Activated naive CD4-positive, alpha-beta T cell treated with anti-CD3 and anti-CD28 coated beads, Interleukin-2, amount 50 U/mL, for 72 hours (primary cell): ENCODE measurements around the gene IFNGR2. TPM values are rescaled to one million over a fixed set of nuclear protein-coding genes. Genes with fewer than 3 reads are reported as not detected.
A peak's percentile ranks its signal among the peaks of the same experiment; 100 is the strongest.
"Not testable (repeated sequence)": the region's sequence is repeated elsewhere in the genome, so short reads cannot be mapped to it uniquely, and the experiment has no call there.

Experiments
- ATAC-seq, 2 donors: fragments of 150-1000 bp; cut with Tn5 transposase; 2 replicates each; pipeline ENCODE4 v1.10.0; 2021; ENCODE audit warnings: mild to moderate bottlenecking in 2 of 2, moderate library complexity in 2 of 2
- DNase-seq, 2 donors: peaks; one replicate each; pipeline ENCODE4 v3.0.0; 2021 to 2022; ENCODE audit warnings: low spot score in 2 of 2
- H3K27ac Mint-ChIP-seq, 2 donors: one replicate each; pipeline ENCODE4 v1.8.0; 2022; ENCODE audit warnings: mild to moderate bottlenecking in 2 of 2, mixed read lengths in 2 of 2
- H3K36me3 Mint-ChIP-seq, 2 donors: one replicate each; pipeline ENCODE4 v1.8.0; 2022; ENCODE audit warnings: mixed read lengths in 2 of 2
- H3K9me3 Mint-ChIP-seq, 2 donors: one replicate each; pipeline ENCODE4 v1.8.0; 2022; ENCODE audit warnings: mixed read lengths in 2 of 2
- total RNA-seq, 2 donors: library from RNA; stranded (reverse); gene quantifications; one replicate each; pipeline ENCODE4 v1.2.3, GENCODE V29; 2022

Gene IFNGR2
- total RNA-seq, 2 donors from 2014 or later: 9.9 to 15.0 TPM

GRCh38 chr21:33441489-33442477 is 38.6 kb downstream of the IFNGR2 start:
- no peak overlapping the region for H3K27ac Mint-ChIP-seq
- no peaks in the 10 kb centered on the region for H3K9me3 Mint-ChIP-seq
- DNase-seq: peak in 1 of 2 donors; percentile 43
- no peak for ATAC-seq
- peaks cover 2 to 13% of the 10 kb centered on the region in 2 donors for H3K36me3 Mint-ChIP-seq

- Mint-ChIP-seq H3K36me3 (peaks cover 0 to under 1% of the 10 kb centered on the region in 2 donors), H3K27ac (no peak overlapping the region), H3K9me3 (no peaks in the 10 kb centered on the region)
- no peak for ATAC-seq
- peak in 1 of 2 donors; percentile 13 for DNase-seq
Observed at GRCh38 chr21:33443194-33443593, 40.0 kb downstream of the IFNGR2 start.

DNA sequence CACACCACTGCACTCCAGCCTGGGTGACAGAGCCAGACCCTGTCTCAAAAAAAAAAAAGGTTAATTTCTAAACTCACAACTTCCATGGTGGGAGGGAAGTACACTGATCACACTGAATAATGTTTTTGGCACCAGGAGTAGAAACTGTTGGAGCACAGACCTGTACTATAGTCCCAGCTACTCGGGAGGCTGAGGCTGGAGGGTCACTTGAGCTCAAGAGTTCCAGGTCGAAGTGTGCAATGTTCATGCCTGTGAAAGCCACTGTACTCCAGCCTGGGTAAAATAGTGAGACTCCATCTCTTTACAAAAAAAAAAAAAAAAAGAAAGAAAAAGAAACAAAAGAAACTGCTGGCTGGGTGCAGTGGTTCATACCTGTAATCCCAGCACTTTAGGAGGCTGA is 41.3 kb downstream of the IFNGR2 start:
- ATAC-seq: no peak
- Mint-ChIP-seq H3K9me3 (no peaks in the 10 kb centered on the region), H3K36me3 (no peaks in the 10 kb centered on the region)

GRCh38 chr21:33446620-33447019 is 43.4 kb downstream of the IFNGR2 start:
- not testable (repeated sequence) for ATAC-seq, DNase-seq, H3K27ac Mint-ChIP-seq, H3K36me3 Mint-ChIP-seq, H3K9me3 Mint-ChIP-seq

More for the DNA sequence above, 41.3 kb downstream of the IFNGR2 start:
- H3K27ac Mint-ChIP-seq: no peak overlapping the region
- no peak for DNase-seq

- no peak for ATAC-seq
Observed at GRCh38 chr21:33449616-33450015, 46.4 kb downstream of the IFNGR2 start.

DNA sequence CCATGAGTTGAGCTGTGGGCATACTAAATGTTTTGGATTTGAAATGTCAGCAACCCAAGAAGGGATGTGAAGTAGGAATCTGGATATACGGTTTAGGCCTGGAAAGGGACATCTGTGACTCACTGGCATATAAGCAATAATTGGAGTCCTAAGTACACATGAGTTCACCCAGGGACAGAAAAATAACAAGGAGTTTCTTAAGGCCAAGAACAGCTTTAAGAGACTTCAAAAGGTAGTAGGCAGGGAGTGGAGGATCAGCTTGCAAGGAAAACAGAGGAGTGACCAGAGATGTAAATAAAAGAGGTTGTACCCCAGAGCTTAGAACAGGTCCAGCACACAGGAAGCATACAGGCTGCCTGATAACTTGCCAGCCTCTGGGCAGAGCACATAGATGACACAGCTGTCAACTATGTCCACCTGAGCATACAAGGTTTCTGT is 48.4 kb downstream of the IFNGR2 start:
- DNase-seq (no peak), ATAC-seq (no peak)
- peak overlapping the region in 1 of 2 donors; percentile 24 for H3K27ac Mint-ChIP-seq
- no peaks in the 10 kb centered on the region for H3K9me3 Mint-ChIP-seq
- no peaks in the 10 kb centered on the region for H3K36me3 Mint-ChIP-seq

More at GRCh38 chr21:33449616-33450015, 46.4 kb downstream of the IFNGR2 start:
- Mint-ChIP-seq H3K9me3 (no peaks in the 10 kb centered on the region), H3K36me3 (no peaks in the 10 kb centered on the region), H3K27ac (no peak overlapping the region)
- DNase-seq: no peak

GRCh38 chr21:33452362-33452761 is 49.1 kb downstream of the IFNGR2 start:
- H3K9me3 Mint-ChIP-seq: no peaks in the 10 kb centered on the region
- peak overlapping the region; percentile 24 to 38 for H3K27ac Mint-ChIP-seq
- no peak for ATAC-seq
- no peak for DNase-seq
- no peaks in the 10 kb centered on the region for H3K36me3 Mint-ChIP-seq

DNA sequence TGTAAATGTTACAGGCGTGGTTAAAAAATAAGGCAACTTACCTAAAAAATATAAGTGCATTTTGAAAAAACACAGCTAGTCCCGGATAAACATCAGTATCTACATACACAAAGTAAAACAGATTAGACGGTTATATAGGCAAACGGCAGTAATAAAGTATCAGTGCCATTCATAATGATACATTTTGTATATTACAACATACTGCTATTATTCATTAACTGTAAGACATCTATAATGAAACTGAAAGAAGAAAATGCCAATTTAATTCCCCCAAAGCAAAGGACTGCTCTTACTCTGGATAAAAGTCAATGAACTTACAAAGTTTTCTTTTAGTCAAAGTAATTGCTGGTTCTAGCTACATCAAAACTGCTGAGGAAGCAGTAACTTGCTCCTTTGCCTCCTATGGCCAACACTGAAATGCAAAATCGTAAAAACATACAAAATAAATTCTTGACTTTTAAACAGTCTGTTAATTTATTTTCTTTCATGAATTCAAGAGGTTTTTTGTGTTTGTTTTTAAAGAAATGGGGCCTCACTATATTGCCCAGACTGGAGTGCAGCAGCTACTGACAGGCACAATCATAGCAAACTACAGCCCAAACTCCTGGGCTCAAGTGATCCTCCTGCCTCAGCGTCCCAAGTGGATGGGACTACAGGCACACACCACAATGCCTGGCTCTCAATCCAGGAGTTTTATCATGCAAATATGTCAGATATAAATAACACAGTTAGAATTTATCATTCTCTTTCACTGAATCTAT is 52.7 kb downstream of the IFNGR2 start:
- Mint-ChIP-seq H3K9me3 (no peaks in the 10 kb centered on the region), H3K36me3 (no peaks in the 10 kb centered on the region), H3K27ac (no peak overlapping the region)
- ATAC-seq: no peak
- DNase-seq: no peak

DNA sequence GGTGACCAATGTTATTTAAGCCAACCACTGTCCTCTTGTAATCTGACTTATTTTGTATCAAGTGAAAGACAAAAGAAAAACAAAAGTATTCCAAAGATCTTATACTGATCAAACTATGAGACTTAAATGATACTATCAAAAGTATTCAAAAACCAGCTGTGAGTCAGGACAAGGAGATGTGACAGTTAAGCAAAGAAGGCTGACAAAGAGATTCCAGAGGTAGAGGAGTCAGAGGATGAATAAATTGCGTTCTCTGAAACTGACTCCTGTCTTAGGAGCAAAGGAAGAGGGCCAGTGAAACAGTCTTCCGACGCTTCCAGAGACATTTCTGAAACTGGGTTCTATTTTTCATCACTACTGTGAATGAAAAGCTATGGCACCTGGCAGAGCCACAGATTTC is 55.6 kb downstream of the IFNGR2 start:
- no peak for ATAC-seq
- Mint-ChIP-seq H3K27ac (peak overlapping the region in 1 of 2 donors; percentile 64), H3K9me3 (no peaks in the 10 kb centered on the region), H3K36me3 (no peaks in the 10 kb centered on the region)
- DNase-seq: no peak

DNA sequence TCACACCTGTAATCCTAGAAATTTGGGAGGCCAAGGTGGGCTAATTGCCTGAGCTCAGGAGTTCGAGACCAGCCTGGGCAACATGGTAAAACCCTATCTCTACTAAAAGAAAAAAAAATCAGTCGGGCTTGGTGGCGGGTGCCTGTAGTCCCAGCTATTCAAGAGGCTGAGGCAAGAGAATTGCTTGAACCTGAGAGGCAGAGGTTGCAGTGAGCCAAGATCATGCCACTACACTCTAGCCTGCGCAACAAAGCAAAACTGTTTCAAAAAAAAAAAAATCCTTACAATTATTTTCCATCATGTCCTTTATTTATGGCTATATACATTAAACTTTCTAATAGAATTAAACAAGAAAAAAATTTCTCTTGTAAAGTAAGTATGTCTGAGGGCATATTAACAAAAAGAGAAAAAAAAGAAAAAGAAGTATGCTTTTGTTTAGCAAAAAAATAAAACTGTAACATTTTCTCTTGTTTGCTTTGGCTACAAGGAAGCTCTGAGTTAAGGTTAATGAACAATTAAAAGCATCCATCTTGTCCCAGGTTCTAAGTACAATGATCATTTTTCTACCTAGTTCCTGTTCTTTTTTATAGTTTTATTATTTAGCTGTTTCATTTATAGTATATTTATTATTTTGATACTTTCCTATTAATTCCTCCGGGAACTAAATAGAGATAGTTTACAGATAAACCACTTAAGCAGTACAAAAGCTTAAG is 58.5 kb downstream of the IFNGR2 start:
- H3K27ac Mint-ChIP-seq: no peak overlapping the region
- no peak for DNase-seq
- no peak for ATAC-seq
- H3K36me3 Mint-ChIP-seq: no peaks in the 10 kb centered on the region
- no peaks in the 10 kb centered on the region for H3K9me3 Mint-ChIP-seq

- not testable (repeated sequence) for ATAC-seq, DNase-seq, H3K9me3 Mint-ChIP-seq, H3K27ac Mint-ChIP-seq, H3K36me3 Mint-ChIP-seq
Observed at GRCh38 chr21:33469183-33469582, 66.0 kb downstream of the IFNGR2 start.

DNA sequence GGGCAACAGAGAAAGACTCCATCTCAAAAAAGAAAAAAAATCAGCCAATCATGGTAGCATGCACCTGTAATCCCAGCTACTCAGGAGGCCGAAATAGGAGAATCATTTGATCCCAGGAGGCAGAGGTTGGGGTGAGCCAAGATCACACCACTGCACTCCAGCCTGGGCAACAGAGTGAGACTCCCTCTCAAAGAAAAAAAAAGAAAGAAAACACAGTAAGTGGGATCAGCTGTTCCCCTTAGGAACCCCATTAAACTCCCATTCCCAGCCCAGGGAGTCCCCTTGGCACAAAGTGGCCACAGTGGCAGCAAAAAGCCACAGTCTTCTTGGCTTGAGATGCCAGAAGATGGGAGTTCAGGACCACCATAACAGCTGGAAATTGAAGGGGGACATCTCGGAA is 67.5 kb downstream of the IFNGR2 start:
- Mint-ChIP-seq H3K9me3 (no peaks in the 10 kb centered on the region), H3K36me3 (no peaks in the 10 kb centered on the region), H3K27ac (no peak overlapping the region)
- DNase-seq (no peak), ATAC-seq (no peak)

DNA sequence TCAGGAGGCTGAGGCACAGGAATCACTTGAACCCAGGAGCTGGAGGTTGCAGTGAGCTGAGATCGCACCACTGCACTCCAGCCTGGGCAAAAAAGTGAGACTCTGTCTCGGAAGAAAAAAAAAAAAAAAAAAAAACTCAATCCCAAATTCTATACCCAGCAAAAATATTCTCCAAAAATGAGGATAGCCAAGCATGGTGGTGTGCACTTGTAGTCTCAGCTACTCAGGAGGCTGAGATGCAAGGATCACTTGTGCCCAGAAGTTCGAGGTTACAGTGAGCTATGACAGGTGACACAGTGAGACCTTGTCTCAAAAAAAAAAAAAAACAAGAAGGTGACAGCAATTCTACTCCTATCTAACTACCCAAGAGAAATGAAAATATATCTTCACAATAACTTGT is 70.1 kb downstream of the IFNGR2 start:
- no peaks in the 10 kb centered on the region for H3K36me3 Mint-ChIP-seq
- DNase-seq: no peak
- no peak for ATAC-seq
- H3K27ac Mint-ChIP-seq: no peak overlapping the region
- no peaks in the 10 kb centered on the region for H3K9me3 Mint-ChIP-seq

DNA sequence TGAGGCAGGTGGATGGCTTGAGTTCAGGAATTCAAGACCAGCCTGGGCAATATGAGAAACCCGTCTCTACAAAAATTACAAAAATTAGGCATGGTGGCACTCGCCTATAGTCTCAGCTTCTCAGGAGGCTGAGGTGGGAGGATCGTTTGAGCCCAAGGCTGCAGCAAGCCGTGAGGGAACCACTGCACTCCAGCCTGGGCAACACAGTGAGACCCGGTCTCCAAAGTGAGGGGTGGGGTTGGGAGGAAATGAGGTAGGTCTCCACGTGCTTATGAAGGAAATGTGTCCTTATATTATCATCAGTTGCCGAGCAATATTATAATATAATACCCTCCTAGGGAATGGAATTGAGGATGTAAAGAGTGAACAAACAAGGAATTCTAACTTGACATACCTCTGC is 73.9 kb downstream of the IFNGR2 start:
- Mint-ChIP-seq H3K27ac (no peak overlapping the region), H3K9me3 (no peaks in the 10 kb centered on the region), H3K36me3 (no peaks in the 10 kb centered on the region)
- DNase-seq (no peak), ATAC-seq (no peak)

GRCh38 chr21:33478182-33478581 is 75.0 kb downstream of the IFNGR2 start:
- H3K36me3 Mint-ChIP-seq: no peaks in the 10 kb centered on the region
- peak overlapping the region; percentile 81 to 87 for H3K27ac Mint-ChIP-seq
- no peak for ATAC-seq
- no peaks in the 10 kb centered on the region for H3K9me3 Mint-ChIP-seq
- no peak for DNase-seq

- Mint-ChIP-seq H3K9me3 (no peaks in the 10 kb centered on the region), H3K27ac (peak overlapping the region; percentile 77 to 87), H3K36me3 (no peaks in the 10 kb centered on the region)
- peak in 1 of 2 donors; percentile 48 for DNase-seq
- ATAC-seq: peak; percentile 13 to 23
Observed at GRCh38 chr21:33478935-33479678, 75.9 kb downstream of the IFNGR2 start.
